Mucosa of descending colon (tissue), 3 donors: Measurements from ENCODE around the gene P2RX6. TPM values are rescaled to one million over a fixed set of nuclear protein-coding genes. Genes with fewer than 3 reads are reported as not detected.

Source experiments
- ATAC-seq: fragments of 200-7000 bp; cut with Tn5 transposase; one replicate; pipeline ENCODE4 v1.9.1; 2020; ENCODE audit warnings: mild to moderate bottlenecking, moderate library complexity
- DNase-seq, 3 donors: peaks; one replicate each; pipeline ENCODE4 v3.0.0-alpha.2; 2020
- H3K36me3 ChIP-seq: fragments of 200-600 bp; one replicate; pipeline ENCODE4 v1.8.0; 2021; ENCODE audit warnings: low read depth, mild to moderate bottlenecking
- H3K4me1 ChIP-seq: fragments of 200-600 bp; one replicate; pipeline ENCODE4 v1.8.0; 2021; ENCODE audit warnings: low read depth, mild to moderate bottlenecking
- H3K4me3 ChIP-seq: fragments of 200-600 bp; one replicate; pipeline ENCODE4 v1.8.0; 2021; ENCODE audit warnings: mild to moderate bottlenecking
- H3K9me3 ChIP-seq: fragments of 200-600 bp; one replicate; pipeline ENCODE4 v1.8.0; 2021; ENCODE audit warnings: mild to moderate bottlenecking
- intact Hi-C, 2 donors: fragments of 100-400 bp; cut with DNase I in 1 of 2; cut with micrococcal nuclease in 1 of 2; formaldehyde crosslinking; loops; one replicate each; pipeline versions ENCODE4 v1.11.0 to v1.11.1; 2022; cut with DNase I, micrococcal nuclease
- total RNA-seq, 3 donors: library from RNA; stranded (reverse); fragmentation: NEBNext Ultra II Directional in 2 of 3; extraction: Animal tissue kit (Norgen Biotek cat#: 25700) in 2 of 3; gene quantifications; one replicate each; pipeline versions ENCODE4 v1.2.1 to v1.2.4, GENCODE V29; 2021 to 2023
- TF ChIP-seq, protein P1 (sequence below): fragments of 200-600 bp; IDR thresholded peaks from one replicate; pipeline ENCODE4 v1.8.0; 2022; ENCODE audit warnings: antibody characterized with exemption, mild to moderate bottlenecking
- donor health status: DM: no; HTN: no; CAD: no; lungs with moderate emphysema.
- donor health status: DM: no; HTN: no; CAD: no.
- donor health status: DM: no; HTN: yes; CAD: no.

Gene P2RX6
- total RNA-seq, 3 donors from 2014 or later: 1.4 to 1.6 (median 1.4) TPM

DNA sequence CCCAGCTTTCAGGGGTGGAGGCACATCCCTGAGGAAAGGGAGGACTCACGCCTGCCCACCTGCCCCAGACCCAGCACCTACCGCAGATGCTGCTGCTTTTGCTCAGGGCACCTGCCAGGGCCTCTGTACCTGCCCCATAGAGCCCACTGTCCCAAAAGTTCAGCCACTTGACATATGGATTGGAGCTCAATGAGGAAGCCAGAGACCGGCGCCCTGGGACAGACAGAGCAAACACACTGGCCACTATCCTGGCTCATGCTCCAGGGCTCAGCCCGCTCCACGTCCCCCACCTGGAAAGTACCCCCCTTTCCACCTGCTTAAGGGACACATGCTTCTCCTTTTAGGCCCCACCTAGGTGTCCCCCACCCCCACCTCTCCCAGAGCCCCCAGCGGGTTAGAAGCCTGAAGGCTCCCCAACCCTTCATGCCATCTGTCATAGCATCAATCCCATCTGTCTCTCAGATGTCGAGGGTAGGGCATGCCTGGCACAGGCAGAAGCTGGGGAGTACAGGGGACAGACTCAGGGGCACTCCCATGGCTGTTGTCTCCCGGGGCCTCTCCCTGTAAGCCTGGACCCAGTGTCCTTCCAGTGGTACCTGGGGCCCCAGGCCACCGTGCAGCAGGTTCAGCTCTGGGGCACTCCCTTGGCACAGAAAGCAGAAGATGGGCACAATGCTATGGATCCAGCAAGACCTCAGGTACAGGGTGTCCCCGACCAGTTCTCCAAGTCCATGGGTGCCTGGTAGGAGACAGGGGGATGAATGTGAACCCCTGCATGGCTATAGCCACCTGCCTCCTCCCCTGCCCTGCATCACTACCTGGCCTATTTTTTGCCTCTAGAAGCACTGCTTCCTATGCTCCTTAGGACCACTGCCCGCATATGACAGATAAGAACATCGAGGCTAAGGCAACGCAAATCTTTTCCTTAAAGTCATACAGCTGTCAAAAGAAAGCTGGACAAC is 2.2 kb upstream of the P2RX6 start:
- no peak for ATAC-seq
- Histone ChIP-seq H3K36me3 (no peaks in the 10 kb centered on the region), H3K9me3 (no peaks in the 10 kb centered on the region), H3K4me3 (no peak overlapping the region), H3K4me1 (peaks cover 21% of the 10 kb centered on the region)
- DNase-seq: no peak
- intact Hi-C loops: no loop called here
- TF ChIP-seq, protein P1, sequence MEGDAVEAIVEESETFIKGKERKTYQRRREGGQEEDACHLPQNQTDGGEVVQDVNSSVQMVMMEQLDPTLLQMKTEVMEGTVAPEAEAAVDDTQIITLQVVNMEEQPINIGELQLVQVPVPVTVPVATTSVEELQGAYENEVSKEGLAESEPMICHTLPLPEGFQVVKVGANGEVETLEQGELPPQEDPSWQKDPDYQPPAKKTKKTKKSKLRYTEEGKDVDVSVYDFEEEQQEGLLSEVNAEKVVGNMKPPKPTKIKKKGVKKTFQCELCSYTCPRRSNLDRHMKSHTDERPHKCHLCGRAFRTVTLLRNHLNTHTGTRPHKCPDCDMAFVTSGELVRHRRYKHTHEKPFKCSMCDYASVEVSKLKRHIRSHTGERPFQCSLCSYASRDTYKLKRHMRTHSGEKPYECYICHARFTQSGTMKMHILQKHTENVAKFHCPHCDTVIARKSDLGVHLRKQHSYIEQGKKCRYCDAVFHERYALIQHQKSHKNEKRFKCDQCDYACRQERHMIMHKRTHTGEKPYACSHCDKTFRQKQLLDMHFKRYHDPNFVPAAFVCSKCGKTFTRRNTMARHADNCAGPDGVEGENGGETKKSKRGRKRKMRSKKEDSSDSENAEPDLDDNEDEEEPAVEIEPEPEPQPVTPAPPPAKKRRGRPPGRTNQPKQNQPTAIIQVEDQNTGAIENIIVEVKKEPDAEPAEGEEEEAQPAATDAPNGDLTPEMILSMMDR: no peak

DNA sequence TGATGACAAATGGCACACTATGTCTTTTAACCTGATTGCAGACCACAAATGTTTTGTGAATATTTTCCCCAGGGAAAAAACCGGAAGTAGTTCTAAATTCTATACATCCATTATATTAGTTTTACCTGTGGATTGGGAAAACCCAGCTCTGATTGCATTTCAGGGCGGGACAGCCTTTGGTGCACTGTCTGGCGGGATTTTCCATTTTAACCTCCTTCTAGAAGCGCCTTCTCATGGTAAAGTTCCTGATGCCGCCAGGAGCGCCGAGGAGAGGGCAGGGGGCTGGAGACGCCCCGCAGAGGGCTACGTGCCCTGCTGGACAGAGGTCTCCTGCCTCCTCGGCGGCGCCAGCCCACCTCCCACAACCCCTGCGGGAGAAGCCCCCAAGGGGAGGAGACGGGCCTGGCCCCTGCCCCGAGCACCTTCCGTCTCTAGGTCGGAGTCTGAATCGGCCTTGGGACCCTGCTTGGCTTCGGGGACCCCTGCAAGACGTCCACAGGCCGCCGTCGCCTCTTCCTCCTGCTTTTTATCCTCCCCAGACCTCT is 1.2 kb upstream of the P2RX6 start:
- H3K36me3 ChIP-seq: no peaks in the 10 kb centered on the region
- no peaks in the 10 kb centered on the region for H3K9me3 ChIP-seq
- ATAC-seq (no peak), DNase-seq (no peak)
- TF ChIP-seq, protein P1: no peak
- intact Hi-C loops: no loop called here
- no peak overlapping the region for H3K4me3 ChIP-seq
- H3K4me1 ChIP-seq: peaks cover 21% of the 10 kb centered on the region

DNA sequence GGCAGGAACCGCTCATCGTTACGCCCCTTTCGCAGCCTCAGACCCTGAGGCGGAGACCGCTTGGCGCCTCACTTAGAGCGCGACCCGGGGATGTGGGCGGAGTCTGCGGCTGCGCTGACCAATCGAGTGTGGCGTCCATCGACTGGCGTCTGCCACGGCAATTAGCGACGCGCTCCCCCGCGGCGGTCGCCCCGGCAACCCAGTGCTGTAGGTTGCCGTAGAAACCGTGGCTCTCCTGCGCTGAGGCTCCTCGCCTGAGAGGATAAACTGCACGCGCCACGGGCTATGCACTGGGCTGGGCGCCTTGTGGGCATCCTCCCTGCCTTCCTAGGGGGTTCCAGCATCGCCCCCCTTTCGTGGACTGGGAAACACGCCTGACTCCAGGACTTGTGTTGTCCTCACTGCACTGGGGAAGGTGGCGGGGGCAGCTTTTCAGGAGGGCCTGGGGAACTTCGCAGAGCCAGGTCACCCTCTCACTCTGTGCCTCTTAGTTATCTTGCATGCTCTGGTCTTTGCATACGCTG is 701 bp upstream of the P2RX6 start:
- H3K4me3 ChIP-seq: no peak overlapping the region
- intact Hi-C loops: no loop called here
- no peaks in the 10 kb centered on the region for H3K9me3 ChIP-seq
- no peaks in the 10 kb centered on the region for H3K36me3 ChIP-seq
- TF ChIP-seq, protein P1: no peak
- ATAC-seq (peak; percentile 87), DNase-seq (peak; percentile 81 to 92 (median 87))
- H3K4me1 ChIP-seq: peaks cover 21% of the 10 kb centered on the region

DNA sequence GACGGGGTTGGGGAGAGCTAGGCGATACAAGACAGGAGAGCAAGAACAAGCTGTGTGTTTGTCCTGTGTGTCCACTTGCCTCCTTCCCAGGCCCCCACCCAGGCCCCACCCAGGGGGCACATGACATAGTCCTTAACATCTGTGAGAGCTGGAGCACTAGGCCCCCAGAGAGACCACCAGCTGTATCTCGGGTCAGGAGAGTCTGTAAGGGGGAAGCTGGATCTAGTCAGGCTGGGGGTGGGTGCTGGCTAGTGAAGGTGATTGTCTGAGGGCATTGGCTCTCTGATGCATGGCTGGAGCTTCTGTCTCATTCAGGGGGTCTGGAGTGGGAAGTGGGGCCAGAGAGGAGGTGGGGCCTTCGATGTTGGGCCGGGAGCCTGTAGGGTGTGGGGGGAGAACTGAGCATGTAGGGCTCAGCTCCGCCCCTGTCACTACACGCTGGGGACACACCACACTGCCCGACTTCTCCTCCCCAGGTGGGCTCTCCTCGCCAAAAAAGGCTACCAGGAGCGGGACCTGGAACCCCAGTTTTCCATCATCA is 571 bp downstream of the P2RX6 start:
- peaks cover 21% of the 10 kb centered on the region for H3K4me1 ChIP-seq
- ATAC-seq (no peak), DNase-seq (no peak)
- H3K36me3 ChIP-seq: no peaks in the 10 kb centered on the region
- no peak overlapping the region for H3K4me3 ChIP-seq
- H3K9me3 ChIP-seq: no peaks in the 10 kb centered on the region
- TF ChIP-seq, protein P1: no peak
- intact Hi-C loops: no loop called here

DNA sequence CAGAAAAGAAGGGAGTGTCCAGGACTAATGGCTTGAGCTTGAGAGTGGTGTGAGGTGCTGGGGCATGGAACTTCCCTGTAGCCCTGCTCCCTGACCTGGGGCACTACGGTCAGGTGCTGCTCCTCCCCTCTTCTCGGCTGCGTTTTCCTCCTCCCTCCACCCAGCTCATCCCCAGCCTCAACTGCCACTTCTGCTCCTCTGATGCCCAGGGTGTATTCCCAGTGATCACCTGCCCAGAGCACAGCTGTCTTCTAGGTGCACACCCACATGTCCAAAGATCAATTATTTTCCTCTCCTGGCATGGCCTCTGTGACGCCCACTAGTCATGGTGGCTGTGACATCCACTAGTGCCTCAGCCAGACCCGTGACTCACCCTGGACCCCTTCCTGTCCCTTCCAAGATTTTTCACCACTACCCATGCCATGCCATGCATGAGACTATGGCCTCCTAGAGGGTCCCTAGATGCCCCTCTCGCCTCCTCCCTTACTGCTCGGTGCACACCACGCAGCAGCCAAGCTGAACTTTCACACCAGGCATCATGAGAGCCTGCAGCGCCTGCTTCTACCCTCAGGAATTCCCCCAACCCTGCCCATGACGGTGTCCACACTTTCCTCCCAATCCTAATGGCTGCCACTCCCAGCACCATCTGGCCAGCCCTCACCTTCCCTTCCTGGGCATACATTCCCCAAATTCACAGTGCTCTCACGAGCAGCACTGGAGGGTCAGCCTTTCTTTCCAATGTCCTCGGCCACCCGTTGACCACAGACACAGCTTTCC is 1.9 kb downstream of the P2RX6 start:
- TF ChIP-seq, protein P1: no peak
- H3K9me3 ChIP-seq: no peaks in the 10 kb centered on the region
- H3K4me1 ChIP-seq: peaks cover 21% of the 10 kb centered on the region
- intact Hi-C loops: no loop called here
- DNase-seq (no peak), ATAC-seq (peak; percentile 9)
- no peaks in the 10 kb centered on the region for H3K36me3 ChIP-seq
- no peak overlapping the region for H3K4me3 ChIP-seq
